ENCODE data around the gene THAP8. TPM values are rescaled to one million over a fixed set of nuclear protein-coding genes. Genes with fewer than 3 reads are reported as not detected.

THAP8 gene
- total RNA-seq, 1 donor from 2014 or later: 2.1 TPM

DNA sequence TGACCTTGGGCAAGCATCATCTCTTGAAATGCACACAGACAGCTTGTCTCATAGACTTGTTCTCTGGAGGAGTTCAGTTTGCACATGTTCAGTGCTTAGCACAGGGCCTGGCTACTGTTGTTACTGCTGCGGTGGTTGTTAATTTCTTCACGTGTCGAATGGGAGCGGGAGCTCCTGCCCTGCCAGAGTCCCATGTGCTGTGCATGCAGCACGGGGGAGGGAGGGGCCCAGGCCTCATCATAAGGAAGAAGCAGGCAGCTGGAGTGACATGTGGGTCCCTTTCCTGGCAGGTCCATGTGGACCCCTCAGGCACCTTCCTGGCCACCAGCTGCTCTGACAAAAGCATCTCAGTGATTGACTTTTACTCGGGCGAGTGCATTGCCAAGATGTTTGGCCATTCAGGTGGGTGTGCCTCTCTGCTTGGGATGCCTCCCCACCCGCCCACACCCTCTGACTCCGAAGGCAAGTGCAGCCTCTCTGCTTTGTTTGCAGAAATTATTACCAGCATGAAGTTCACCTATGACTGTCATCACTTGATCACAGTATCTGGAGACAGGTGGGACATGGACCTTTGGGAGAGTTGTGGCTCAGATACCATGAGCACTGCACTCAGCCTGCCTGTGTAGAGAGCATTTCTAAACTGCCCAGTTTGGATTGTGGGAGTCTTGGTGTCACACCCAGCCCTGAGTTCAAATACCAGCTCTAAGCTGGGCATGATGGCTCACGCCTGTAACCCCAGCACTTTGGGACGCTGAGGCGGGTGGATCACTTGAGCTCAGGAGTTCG, 37.0 kb upstream of the THAP8 start:
- Histone ChIP-seq H3K27ac (ENCODE audit: low read depth, low read length) (no peak overlapping the region), H3K27me3 (ENCODE audit: control insufficient read depth in 3 of 3, insufficient read depth in 3 of 3, low read length in 3 of 3) (no peaks in the 10 kb centered on the region), H3K9ac (ENCODE audit: low read depth in 1 of 3, low read length in 3 of 3) (no peak overlapping the region), H3K4me3 (ENCODE audit: low read length in 3 of 3) (no peak overlapping the region), H3K36me3 (ENCODE audit: control insufficient read depth in 3 of 3, insufficient read depth in 3 of 3, low read length in 3 of 3) (no peaks in the 10 kb centered on the region), H3K9me3 (ENCODE audit: control insufficient read depth in 3 of 3, low read length in 3 of 3) (no peaks in the 10 kb centered on the region), H3K4me1 (ENCODE audit: control insufficient read depth in 3 of 3, insufficient read depth in 3 of 3, low read length in 3 of 3) (no peaks in the 10 kb centered on the region)

DNA sequence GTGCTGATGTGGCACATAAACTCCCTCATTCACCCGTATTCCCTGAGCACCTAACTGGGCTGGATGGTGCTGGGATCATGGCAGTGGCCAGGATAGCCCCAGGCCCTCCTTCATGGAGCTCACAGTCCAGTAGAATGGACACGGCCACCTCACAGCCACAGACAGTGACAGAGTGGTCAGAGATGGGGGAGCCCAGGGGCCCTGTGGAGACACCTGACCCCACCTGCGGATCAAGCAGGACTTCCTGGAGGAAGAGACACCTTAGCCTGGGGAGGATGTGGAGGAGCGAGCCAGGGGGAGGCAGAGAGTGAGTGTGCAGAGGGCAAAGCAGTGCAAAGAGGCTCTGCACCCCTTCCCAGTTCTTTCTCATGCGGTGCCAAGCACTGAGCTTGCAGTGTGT, 35.8 kb upstream of the THAP8 start:
- H3K4me3 ChIP-seq (ENCODE audit: low read length in 3 of 3): no peak overlapping the region
- no peaks in the 10 kb centered on the region for H3K4me1 ChIP-seq (ENCODE audit: control insufficient read depth in 3 of 3, insufficient read depth in 3 of 3, low read length in 3 of 3)
- no peak overlapping the region for H3K27ac ChIP-seq (ENCODE audit: low read depth, low read length)
- no peak overlapping the region for H3K9ac ChIP-seq (ENCODE audit: low read depth in 1 of 3, low read length in 3 of 3)
- no peaks in the 10 kb centered on the region for H3K36me3 ChIP-seq (ENCODE audit: control insufficient read depth in 3 of 3, insufficient read depth in 3 of 3, low read length in 3 of 3)
- no peaks in the 10 kb centered on the region for H3K27me3 ChIP-seq (ENCODE audit: control insufficient read depth in 3 of 3, insufficient read depth in 3 of 3, low read length in 3 of 3)
- no peaks in the 10 kb centered on the region for H3K9me3 ChIP-seq (ENCODE audit: control insufficient read depth in 3 of 3, low read length in 3 of 3)

DNA sequence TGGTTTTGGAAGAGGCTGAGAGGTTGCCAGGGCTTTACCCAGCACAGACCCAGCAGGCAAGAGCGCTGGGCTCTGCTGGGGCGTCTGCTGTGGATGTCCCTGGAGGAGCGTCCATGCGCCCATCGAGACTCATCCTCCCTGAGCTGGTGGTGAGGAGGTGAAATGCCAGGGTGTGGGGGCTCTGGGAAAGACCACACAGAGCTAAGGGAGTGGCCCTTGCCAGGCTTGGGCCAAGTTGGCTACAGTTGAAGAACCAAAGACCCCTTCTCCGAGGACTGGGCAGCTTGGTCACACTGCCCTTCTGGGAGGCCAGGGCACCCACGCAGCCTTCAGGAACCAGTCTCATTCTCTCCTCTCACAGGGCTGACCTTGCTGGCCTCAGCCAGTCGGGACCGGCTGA, 32.2 kb upstream of the THAP8 start:
- H3K36me3 ChIP-seq (ENCODE audit: control insufficient read depth in 3 of 3, insufficient read depth in 3 of 3, low read length in 3 of 3): no peaks in the 10 kb centered on the region
- no peak overlapping the region for H3K27ac ChIP-seq (ENCODE audit: low read depth, low read length)
- H3K4me1 ChIP-seq (ENCODE audit: control insufficient read depth in 3 of 3, insufficient read depth in 3 of 3, low read length in 3 of 3): no peaks in the 10 kb centered on the region
- no peak overlapping the region for H3K9ac ChIP-seq (ENCODE audit: low read depth in 1 of 3, low read length in 3 of 3)
- H3K9me3 ChIP-seq (ENCODE audit: control insufficient read depth in 3 of 3, low read length in 3 of 3): no peaks in the 10 kb centered on the region
- no peak overlapping the region for H3K4me3 ChIP-seq (ENCODE audit: low read length in 3 of 3)
- H3K27me3 ChIP-seq (ENCODE audit: control insufficient read depth in 3 of 3, insufficient read depth in 3 of 3, low read length in 3 of 3): no peaks in the 10 kb centered on the region

DNA sequence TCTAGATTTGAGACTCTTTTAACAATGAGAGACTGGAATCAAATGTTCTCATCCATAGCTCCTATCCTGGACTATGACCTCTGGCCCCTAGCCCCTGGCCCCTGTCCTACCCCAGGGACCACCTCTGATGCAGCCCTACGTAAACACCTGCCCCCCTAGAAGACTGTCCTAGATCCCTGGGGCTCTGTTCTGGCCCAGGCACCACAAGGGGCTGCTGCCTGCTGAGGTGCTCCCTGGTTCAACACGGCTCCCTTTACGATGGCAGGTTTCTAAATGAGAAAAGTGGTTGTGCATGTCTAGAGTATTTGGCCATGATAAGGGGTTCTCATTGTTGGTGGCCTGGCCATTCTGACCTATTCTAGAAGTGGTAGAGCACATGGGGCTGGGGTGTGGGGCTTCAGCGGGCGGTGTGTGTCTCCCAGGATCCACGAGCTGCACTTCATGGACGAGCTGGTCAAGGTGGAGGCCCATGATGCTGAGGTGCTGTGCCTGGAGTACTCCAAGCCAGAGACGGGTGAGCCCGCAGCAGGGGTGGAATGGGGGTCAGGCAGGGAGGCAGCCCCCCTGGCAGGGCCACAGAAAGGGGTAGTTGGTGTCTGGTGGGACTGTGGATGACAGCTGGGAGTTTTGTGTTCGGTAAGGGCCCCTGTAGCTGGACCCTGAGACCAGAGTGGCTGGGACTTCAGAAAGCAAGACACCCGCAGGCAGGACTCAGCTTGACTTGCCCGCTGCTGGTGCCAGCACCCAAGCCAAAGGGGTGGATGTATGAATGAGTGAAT, 30.3 kb upstream of the THAP8 start:
- Histone ChIP-seq H3K9me3 (ENCODE audit: control insufficient read depth in 3 of 3, low read length in 3 of 3) (no peaks in the 10 kb centered on the region), H3K4me1 (ENCODE audit: control insufficient read depth in 3 of 3, insufficient read depth in 3 of 3, low read length in 3 of 3) (no peaks in the 10 kb centered on the region), H3K36me3 (ENCODE audit: control insufficient read depth in 3 of 3, insufficient read depth in 3 of 3, low read length in 3 of 3) (no peaks in the 10 kb centered on the region), H3K9ac (ENCODE audit: low read depth in 1 of 3, low read length in 3 of 3) (no peak overlapping the region), H3K4me3 (ENCODE audit: low read length in 3 of 3) (no peak overlapping the region), H3K27me3 (ENCODE audit: control insufficient read depth in 3 of 3, insufficient read depth in 3 of 3, low read length in 3 of 3) (no peaks in the 10 kb centered on the region), H3K27ac (ENCODE audit: low read depth, low read length) (no peak overlapping the region)

DNA sequence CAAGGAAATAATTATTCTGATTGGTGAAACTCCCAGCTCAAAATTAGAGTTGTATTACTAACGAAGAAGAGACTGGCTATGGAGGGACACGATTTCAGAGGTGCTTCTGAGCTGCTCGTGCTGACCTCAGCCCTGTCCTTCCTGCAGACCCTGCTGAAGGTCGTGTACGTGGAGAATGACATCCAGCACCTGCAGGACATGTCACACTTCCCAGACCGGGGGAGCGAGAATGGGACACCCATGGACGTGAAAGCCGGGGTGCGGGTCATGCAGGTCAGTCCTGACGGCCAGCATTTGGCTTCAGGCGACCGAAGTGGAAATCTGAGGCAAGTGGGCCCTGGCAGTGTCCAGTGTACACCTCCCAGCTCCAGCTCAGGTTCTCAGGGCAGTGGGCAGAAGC, 28.8 kb upstream of the THAP8 start:
- Histone ChIP-seq H3K4me3 (ENCODE audit: low read length in 3 of 3) (no peak overlapping the region), H3K36me3 (ENCODE audit: control insufficient read depth in 3 of 3, insufficient read depth in 3 of 3, low read length in 3 of 3) (no peaks in the 10 kb centered on the region), H3K27ac (ENCODE audit: low read depth, low read length) (no peak overlapping the region), H3K27me3 (ENCODE audit: control insufficient read depth in 3 of 3, insufficient read depth in 3 of 3, low read length in 3 of 3) (no peaks in the 10 kb centered on the region), H3K9ac (ENCODE audit: low read depth in 1 of 3, low read length in 3 of 3) (no peak overlapping the region), H3K9me3 (ENCODE audit: control insufficient read depth in 3 of 3, low read length in 3 of 3) (no peaks in the 10 kb centered on the region), H3K4me1 (ENCODE audit: control insufficient read depth in 3 of 3, insufficient read depth in 3 of 3, low read length in 3 of 3) (no peaks in the 10 kb centered on the region)

DNA sequence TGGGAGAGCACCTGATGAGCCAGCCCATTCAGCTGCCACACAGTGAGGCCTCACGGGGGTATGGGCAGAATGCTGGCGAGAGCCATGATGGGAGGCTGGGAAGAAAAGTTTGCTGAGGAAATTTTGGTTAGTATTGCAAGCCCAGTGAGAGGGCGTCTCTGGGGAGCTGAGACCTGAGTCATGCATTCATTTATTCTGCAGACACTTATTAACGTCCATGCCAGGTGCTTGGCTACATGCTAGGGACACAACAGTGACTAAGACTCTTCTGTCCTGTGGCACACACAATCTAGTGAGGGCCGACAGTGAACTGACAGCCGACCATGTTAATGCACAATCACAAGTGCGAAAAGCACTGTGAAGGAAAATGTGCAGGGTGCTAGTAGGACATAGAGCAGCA, 27.8 kb upstream of the THAP8 start:
- no peak overlapping the region for H3K27ac ChIP-seq (ENCODE audit: low read depth, low read length)
- no peaks in the 10 kb centered on the region for H3K27me3 ChIP-seq (ENCODE audit: control insufficient read depth in 3 of 3, insufficient read depth in 3 of 3, low read length in 3 of 3)
- no peak overlapping the region for H3K9ac ChIP-seq (ENCODE audit: low read depth in 1 of 3, low read length in 3 of 3)
- H3K4me3 ChIP-seq (ENCODE audit: low read length in 3 of 3): no peak overlapping the region
- H3K9me3 ChIP-seq (ENCODE audit: control insufficient read depth in 3 of 3, low read length in 3 of 3): no peaks in the 10 kb centered on the region
- H3K36me3 ChIP-seq (ENCODE audit: control insufficient read depth in 3 of 3, insufficient read depth in 3 of 3, low read length in 3 of 3): no peaks in the 10 kb centered on the region
- no peaks in the 10 kb centered on the region for H3K4me1 ChIP-seq (ENCODE audit: control insufficient read depth in 3 of 3, insufficient read depth in 3 of 3, low read length in 3 of 3)

DNA sequence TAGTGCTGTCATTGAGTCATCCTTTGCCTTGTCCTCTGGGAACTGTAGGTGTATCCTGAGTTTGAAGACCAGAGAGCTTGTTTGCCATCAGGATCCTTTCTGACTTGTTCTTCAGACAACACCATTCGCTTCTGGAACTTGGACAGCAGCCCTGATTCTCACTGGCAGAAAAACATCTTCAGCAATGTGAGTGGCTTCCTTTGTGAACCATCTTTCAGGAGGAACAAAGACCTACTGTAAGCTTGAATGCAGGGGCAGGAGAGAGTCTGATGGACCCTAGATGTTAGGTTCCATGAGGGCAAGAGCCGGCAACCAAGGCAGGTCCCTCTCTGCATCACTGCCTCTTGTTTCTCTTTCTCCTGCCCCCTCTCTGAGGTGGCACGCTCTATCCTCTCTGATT, 27.3 kb upstream of the THAP8 start:
- H3K9ac ChIP-seq (ENCODE audit: low read depth in 1 of 3, low read length in 3 of 3): no peak overlapping the region

DNA sequence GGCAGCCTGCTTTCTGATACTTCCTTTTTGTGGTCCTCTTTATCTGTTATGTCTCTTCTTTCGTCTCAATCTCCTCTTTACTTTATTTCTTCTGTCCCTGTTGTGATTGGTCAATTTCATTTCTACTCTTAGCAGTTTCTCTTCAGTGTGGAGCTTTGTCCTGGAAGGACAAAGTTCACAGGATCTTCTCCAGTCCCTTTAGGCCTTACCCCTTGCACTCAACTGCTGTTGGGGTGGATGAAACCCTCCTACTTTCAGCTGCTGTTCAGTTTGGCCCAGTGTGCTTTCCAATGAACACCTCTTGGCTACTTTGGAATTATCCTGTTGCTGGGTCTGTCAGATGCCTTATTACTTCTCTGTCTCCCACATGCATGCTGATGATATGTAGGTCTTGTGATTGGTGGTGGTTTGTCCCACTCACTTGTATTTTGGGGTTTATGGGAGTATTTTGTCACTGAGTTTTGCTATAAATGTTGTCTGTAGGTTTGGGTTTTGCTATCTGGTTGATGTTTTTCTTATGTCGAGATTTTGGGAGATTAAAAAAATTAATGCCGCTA, 25.4 kb upstream of the THAP8 start:
- H3K4me1 ChIP-seq (ENCODE audit: control insufficient read depth in 3 of 3, insufficient read depth in 3 of 3, low read length in 3 of 3): no peaks in the 10 kb centered on the region
- no peaks in the 10 kb centered on the region for H3K27me3 ChIP-seq (ENCODE audit: control insufficient read depth in 3 of 3, insufficient read depth in 3 of 3, low read length in 3 of 3)
- no peak overlapping the region for H3K27ac ChIP-seq (ENCODE audit: low read depth, low read length)
- H3K4me3 ChIP-seq (ENCODE audit: low read length in 3 of 3): no peak overlapping the region
- H3K9ac ChIP-seq (ENCODE audit: low read depth in 1 of 3, low read length in 3 of 3): no peak overlapping the region
- H3K36me3 ChIP-seq (ENCODE audit: control insufficient read depth in 3 of 3, insufficient read depth in 3 of 3, low read length in 3 of 3): no peaks in the 10 kb centered on the region
- H3K9me3 ChIP-seq (ENCODE audit: control insufficient read depth in 3 of 3, low read length in 3 of 3): no peaks in the 10 kb centered on the region

More for the DNA sequence above, 27.3 kb upstream of the THAP8 start:
- Histone ChIP-seq H3K27ac (ENCODE audit: low read depth, low read length) (no peak overlapping the region), H3K9me3 (ENCODE audit: control insufficient read depth in 3 of 3, low read length in 3 of 3) (no peaks in the 10 kb centered on the region), H3K4me3 (ENCODE audit: low read length in 3 of 3) (no peak overlapping the region), H3K36me3 (ENCODE audit: control insufficient read depth in 3 of 3, insufficient read depth in 3 of 3, low read length in 3 of 3) (no peaks in the 10 kb centered on the region), H3K4me1 (ENCODE audit: control insufficient read depth in 3 of 3, insufficient read depth in 3 of 3, low read length in 3 of 3) (no peaks in the 10 kb centered on the region), H3K27me3 (ENCODE audit: control insufficient read depth in 3 of 3, insufficient read depth in 3 of 3, low read length in 3 of 3) (no peaks in the 10 kb centered on the region)

DNA sequence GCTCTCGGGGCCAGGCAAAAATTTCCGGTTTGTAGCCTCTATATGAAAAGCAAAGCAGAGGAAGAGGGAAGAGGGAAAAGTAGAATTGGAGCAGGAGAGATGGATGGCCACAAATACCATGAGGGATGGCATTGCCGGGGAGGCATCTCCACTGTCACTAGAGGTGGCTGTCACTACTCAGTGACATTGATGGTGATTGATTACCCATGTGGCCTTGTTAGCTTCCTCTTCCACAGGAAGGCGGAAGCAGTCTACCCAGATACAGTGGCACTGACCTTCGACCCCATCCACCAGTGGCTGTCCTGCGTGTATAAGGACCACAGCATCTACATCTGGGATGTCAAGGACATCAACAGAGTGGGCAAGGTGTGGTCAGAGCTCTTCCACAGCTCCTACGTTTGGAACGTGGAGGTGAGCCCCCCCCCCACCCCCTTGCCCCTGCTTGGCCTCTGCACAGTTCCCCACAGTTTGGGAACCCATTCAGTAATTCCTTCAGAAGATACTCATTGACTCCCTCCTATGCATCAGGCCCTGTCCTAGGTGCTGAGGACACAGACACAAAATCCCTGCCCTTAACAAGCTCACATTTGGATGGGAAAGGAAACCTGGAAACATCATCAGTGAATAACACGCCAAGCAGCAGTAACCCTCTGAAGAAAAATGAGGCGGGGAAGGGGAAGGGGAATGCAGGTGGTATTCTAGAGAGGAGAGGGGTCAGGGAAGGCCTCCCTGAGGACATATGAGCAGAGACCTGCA, 19.2 kb upstream of the THAP8 start:
- no peaks in the 10 kb centered on the region for H3K4me1 ChIP-seq (ENCODE audit: control insufficient read depth in 3 of 3, insufficient read depth in 3 of 3, low read length in 3 of 3)
- no peaks in the 10 kb centered on the region for H3K9me3 ChIP-seq (ENCODE audit: control insufficient read depth in 3 of 3, low read length in 3 of 3)
- H3K27ac ChIP-seq (ENCODE audit: low read depth, low read length): no peak overlapping the region
- H3K36me3 ChIP-seq (ENCODE audit: control insufficient read depth in 3 of 3, insufficient read depth in 3 of 3, low read length in 3 of 3): no peaks in the 10 kb centered on the region
- no peak overlapping the region for H3K9ac ChIP-seq (ENCODE audit: low read depth in 1 of 3, low read length in 3 of 3)
- H3K4me3 ChIP-seq (ENCODE audit: low read length in 3 of 3): no peak overlapping the region
- H3K27me3 ChIP-seq (ENCODE audit: control insufficient read depth in 3 of 3, insufficient read depth in 3 of 3, low read length in 3 of 3): no peaks in the 10 kb centered on the region
